OCI-LY7 (cell line): ENCODE data around the gene HEATR9. TPM values are rescaled to one million over a fixed set of nuclear protein-coding genes. Genes with fewer than 3 reads are reported as not detected.
A peak's percentile ranks its signal among the peaks of the same experiment; 100 is the strongest.

Experiments
- BruUV-seq: library from RNA; stranded (reverse); fragments of 400-500 nt; replicated peaks from 2 replicates; lab custom pipeline; 2021; lab: Mats Ljungman, UMichigan
- CTCF ChIA-PET: fragments of 300-600 bp; sonication (Branson Sonifier 250); formaldehyde crosslinking; loops from one replicate; lab custom pipeline; 2022; ENCODE audit warnings: antibody characterized with exemption; ENCODE audit not compliant: unreplicated experiment; lab: Charles Lee
- POLR2A ChIA-PET: fragments of 300-600 bp; sonication (Branson Sonifier 250); formaldehyde crosslinking; loops from one replicate; lab custom pipeline; 2022; ENCODE audit warnings: antibody characterized with exemption; lab: Charles Lee
- DNase-seq: peaks from one replicate; pipeline ENCODE4 v3.0.0-alpha.2; 2015; ENCODE audit warnings: low spot score
- H2AFZ ChIP-seq: fragments of 200-600 bp; sonication (generic), shearing (Covaris generic); 2 replicates; pipeline ENCODE4 v1.6.1; 2014; ENCODE audit warnings: mild to moderate bottlenecking, antibody characterized with exemption, low read length, moderate library complexity
- H3K27ac ChIP-seq: fragments of 200-600 bp; sonication (generic); 2 replicates; pipeline ENCODE4 v1.5.1; 2014; ENCODE audit warnings: mixed run types, low read depth, mild to moderate bottlenecking, moderate library complexity, low read length, inconsistent platforms; ENCODE audit not compliant: poor library complexity, severe bottlenecking
- H3K36me3 ChIP-seq: fragments of 200-600 bp; sonication (generic); 2 replicates; pipeline ENCODE4 v1.6.1; 2014; ENCODE audit warnings: mild to moderate bottlenecking, antibody characterized with exemption, low read length, moderate library complexity, mixed read lengths; ENCODE audit not compliant: insufficient read depth
- H3K4me1 ChIP-seq: fragments of 200-600 bp; sonication (generic); 2 replicates; pipeline ENCODE4 v1.5.1; 2014; ENCODE audit warnings: mild to moderate bottlenecking, low read length; ENCODE audit not compliant: insufficient read depth, poor library complexity, severe bottlenecking
- H3K4me2 ChIP-seq: fragments of 200-600 bp; sonication (generic); 2 replicates; pipeline ENCODE4 v1.6.1; 2014; ENCODE audit warnings: mild to moderate bottlenecking, low read length
- H3K4me3 ChIP-seq: fragments of 200-600 bp; sonication (generic); 2 replicates; pipeline ENCODE4 v1.5.1; 2014; ENCODE audit warnings: mild to moderate bottlenecking, low read depth, low read length; ENCODE audit not compliant: poor library complexity, severe bottlenecking
- H3K79me2 ChIP-seq: fragments of 200-600 bp; sonication (generic); 2 replicates; pipeline ENCODE4 v1.6.1; 2016; ENCODE audit warnings: low read depth, mild to moderate bottlenecking, low read length, moderate library complexity, mixed read lengths; ENCODE audit not compliant: insufficient read depth
- H3K9me2 ChIP-seq: fragments of 200-600 bp; sonication (generic); 2 replicates; pipeline ENCODE4 v1.6.1; 2016; ENCODE audit warnings: mild to moderate bottlenecking, low read length, mixed read lengths; ENCODE audit not compliant: insufficient read depth
- H3K9me3 ChIP-seq: fragments of 200-600 bp; sonication (generic); 2 replicates; pipeline ENCODE4 v1.6.1; 2014; ENCODE audit warnings: mild to moderate bottlenecking, mixed run types, low read length, mixed read lengths
- H4K20me1 ChIP-seq: fragments of 200-600 bp; sonication (generic); 2 replicates; pipeline ENCODE4 v1.6.1; 2014; ENCODE audit warnings: mild to moderate bottlenecking, antibody characterized with exemption, low read length, moderate library complexity, mixed read lengths; ENCODE audit not compliant: insufficient read depth
- CTCF ChIP-seq: fragments of 200-600 bp; sonication (generic); conservative IDR thresholded peaks from 2 replicates; pipeline ENCODE4 v1.5.1; 2014; ENCODE audit warnings: mild to moderate bottlenecking, antibody characterized with exemption, low read length, moderate library complexity, mixed read lengths
- EZH2phosphoT487 ChIP-seq: fragments of 200-600 bp; sonication (generic); IDR thresholded peaks from 2 replicates; pipeline ENCODE4 v1.6.1; 2018; ENCODE audit warnings: low read depth, borderline replicate concordance, mild to moderate bottlenecking, mixed run types, antibody characterized with exemption, low read length, moderate library complexity, mixed read lengths
- intact Hi-C: fragments of 100-400 bp; cut with micrococcal nuclease; formaldehyde crosslinking; loops from one replicate; pipeline ENCODE4 v1.10.0; 2022; ENCODE audit not compliant: unreplicated experiment
- total RNA-seq, 2 experiments: library from RNA; depleted of rRNA in 1 of 2; stranded (reverse); fragments of >200 nt in 1 of 2; shearing (Covaris generic) in 1 of 2; gene quantifications; 2 replicates each; pipeline ENCODE4 v1.2.3, GENCODE V29; 2014 to 2022

The HEATR9 gene
- total RNA-seq, 2 experiments from 2014 or later, result not detected

GRCh38 chr17:35812456-35812855, 56.2 kb downstream of the HEATR9 start:
- peaks cover 60% of the 10 kb centered on the region for H4K20me1 ChIP-seq
- intact Hi-C loops, result no loop called here

GRCh38 chr17:35811759-35812158, 56.9 kb downstream of the HEATR9 start:
- Histone ChIP-seq H4K20me1 (peaks cover 53% of the 10 kb centered on the region), H3K4me1 (peaks cover 34% of the 10 kb centered on the region), H2AFZ (no peak overlapping the region), H3K79me2 (peaks cover 74% of the 10 kb centered on the region), H3K9me3 (no peaks in the 10 kb centered on the region), H3K4me3 (peak overlapping the region; percentile 91), H3K27ac (no peak overlapping the region), H3K9me2 (no peaks in the 10 kb centered on the region), H3K36me3 (peaks cover 61% of the 10 kb centered on the region), H3K4me2 (peak overlapping the region; percentile 91)
- POLR2A ChIA-PET, result no interaction called here
- no peak for DNase-seq
- no TSS peak for BruUV-seq
- TF ChIP-seq CTCF, result no peak
- TF ChIP-seq EZH2phosphoT487, result no peak
- intact Hi-C loops, result no loop called here
- CTCF ChIA-PET, result no interaction called here

More at GRCh38 chr17:35812456-35812855, 56.2 kb downstream of the HEATR9 start:
- H3K36me3 ChIP-seq, result peaks cover 68% of the 10 kb centered on the region
- no TSS peak for BruUV-seq
- H3K9me3 ChIP-seq, result no peaks in the 10 kb centered on the region
- H3K27ac ChIP-seq, result no peak overlapping the region
- peaks cover 33% of the 10 kb centered on the region for H3K4me1 ChIP-seq
- H3K9me2 ChIP-seq, result no peaks in the 10 kb centered on the region
- DNase-seq, result no peak
- H3K4me3 ChIP-seq, result no peak overlapping the region
- peak overlapping the region; percentile 91; the same call in 1 of the 2 replicates for H3K4me2 ChIP-seq
- ChIA-PET POLR2A (interaction anchor here (0.5 kb wide), 1 partner anchor 20 kb away, joined by 3 read pairs; no protein-coding TSS in a partner anchor), CTCF (no interaction called here)
- peaks cover 81% of the 10 kb centered on the region for H3K79me2 ChIP-seq
- TF ChIP-seq EZH2phosphoT487, result no peak
- TF ChIP-seq CTCF, result no peak
- no peak overlapping the region for H2AFZ ChIP-seq

GRCh38 chr17:35809855-35810461, 58.7 kb downstream of the HEATR9 start:
- CTCF ChIA-PET, result interaction anchor here (0.6 kb wide), 1 partner anchor 846 kb away, joined by 4 read pairs; no protein-coding TSS in a partner anchor

More at GRCh38 chr17:35809855-35810461, 58.7 kb downstream of the HEATR9 start:
- Histone ChIP-seq H3K9me3 (no peaks in the 10 kb centered on the region), H4K20me1 (peaks cover 37% of the 10 kb centered on the region), H3K4me2 (peak overlapping the region; percentile 91), H3K27ac (peak overlapping the region; percentile 78), H3K4me1 (peaks cover 34% of the 10 kb centered on the region), H3K4me3 (peak overlapping the region; percentile 91), H3K79me2 (peaks cover 56% of the 10 kb centered on the region), H3K9me2 (no peaks in the 10 kb centered on the region), H3K36me3 (peaks cover 43% of the 10 kb centered on the region; the same call in 1 of the 2 replicates), H2AFZ (no peak overlapping the region; the same call in 1 of the 2 replicates)
- no peak for TF ChIP-seq CTCF
- no peak for TF ChIP-seq EZH2phosphoT487
- POLR2A ChIA-PET, result interaction anchor here (1.3 kb wide), 1 partner anchor 9 kb away, joined by 6 read pairs; no protein-coding TSS in a partner anchor
- intact Hi-C loops, result loop anchor here (1.0 to 5.0 kb wide), 2 partner anchors 46 to 223 kb away; partner anchors contain the start of gene AP2B1
- no TSS peak for BruUV-seq
- DNase-seq, result no peak
